Keratinocyte (primary cell): ENCODE measurements around the gene TMEM52B. TPM values are rescaled to one million over a fixed set of nuclear protein-coding genes. Genes with fewer than 3 reads are reported as not detected.
"Not testable (repeated sequence)": the region's sequence is repeated elsewhere in the genome, so short reads cannot be mapped to it uniquely, and the experiment has no call there.

Experiments used
- DNase-seq: peaks from one replicate; pipeline ENCODE4 v3.0.0-alpha.2; 2011; ENCODE audit warnings: low read depth, missing footprints, low spot score
- FAIRE-seq: peaks from 2 replicates; lab custom pipeline; 2011; peaks lifted over from hg19 to GRCh38; lab: Jason Lieb, UNC
- H2AFZ ChIP-seq: 2 replicates; pipeline ENCODE4 v1.6.0; 2012; ENCODE audit warnings: low read length, control low read depth, inconsistent platforms; ENCODE audit not compliant: control insufficient read depth
- H3K27ac ChIP-seq: 2 replicates; pipeline ENCODE4 v1.5.1; 2011; ENCODE audit warnings: low read length; ENCODE audit not compliant: control insufficient read depth, insufficient read depth
- H3K27me3 ChIP-seq: 3 replicates; pipeline ENCODE4 v1.6.0; 2011; ENCODE audit warnings: low read length; ENCODE audit not compliant: control insufficient read depth, insufficient read depth; ENCODE audit errors: extremely low read depth
- H3K36me3 ChIP-seq, 2 experiments: 2 replicates in 1 of 2; 3 replicates in 1 of 2; pipeline ENCODE4 v1.5.1; 2011; ENCODE audit warnings: low read length in 2 of 2, mild to moderate bottlenecking in 1 of 2; ENCODE audit not compliant: control insufficient read depth in 2 of 2, insufficient read depth in 2 of 2; ENCODE audit errors: extremely low read depth in 1 of 2
- H3K4me1 ChIP-seq: 3 replicates; pipeline ENCODE4 v1.5.1; 2011; ENCODE audit warnings: low read length; ENCODE audit not compliant: control insufficient read depth, insufficient read depth; ENCODE audit errors: extremely low read depth
- H3K4me2 ChIP-seq: 3 replicates; pipeline ENCODE4 v1.6.0; 2011; ENCODE audit warnings: low read depth, low read length; ENCODE audit not compliant: control insufficient read depth, insufficient read depth; ENCODE audit errors: extremely low read depth
- H3K4me3 ChIP-seq, 3 experiments: fragments of 200-600 bp in 1 of 3; sonication (generic) in 1 of 3; 2 replicates in 2 of 3; 3 replicates in 1 of 3; pipeline ENCODE4 v1.5.1; 2011 to 2016; ENCODE audit warnings: low read length in 3 of 3, mild to moderate bottlenecking in 3 of 3, control low read depth in 2 of 3, inconsistent platforms in 1 of 3, low read depth in 1 of 3, mixed read lengths in 1 of 3, mixed run types in 1 of 3, moderate library complexity in 1 of 3; ENCODE audit not compliant: control insufficient read depth in 2 of 3, insufficient read depth in 2 of 3; ENCODE audit errors: extremely low read depth in 1 of 3
- H3K79me2 ChIP-seq: 2 replicates; pipeline ENCODE4 v1.6.0; 2012; ENCODE audit warnings: low read length; ENCODE audit not compliant: control insufficient read depth, insufficient read depth
- H3K9ac ChIP-seq: 3 replicates; pipeline ENCODE4 v1.6.0; 2011; ENCODE audit warnings: low read length; ENCODE audit not compliant: control insufficient read depth, insufficient read depth; ENCODE audit errors: extremely low read depth
- H3K9me1 ChIP-seq: 3 replicates; pipeline ENCODE4 v1.6.0; 2011; ENCODE audit warnings: low read length; ENCODE audit not compliant: control insufficient read depth, insufficient read depth; ENCODE audit errors: extremely low read depth
- H3K9me3 ChIP-seq: 2 replicates; pipeline ENCODE4 v1.5.1; 2012; ENCODE audit warnings: low read depth, low read length; ENCODE audit not compliant: control insufficient read depth
- H4K20me1 ChIP-seq: 3 replicates; pipeline ENCODE4 v1.6.0; 2011; ENCODE audit warnings: low read length; ENCODE audit not compliant: control insufficient read depth, insufficient read depth; ENCODE audit errors: extremely low read depth
- EZH2 ChIP-seq: IDR thresholded peaks from one replicate; pipeline ENCODE4 v1.6.1; 2012; ENCODE audit warnings: inconsistent platforms, mild to moderate bottlenecking, low read length, moderate library complexity
- dilution Hi-C: fragments of 300-500 bp; cut with MboI; formaldehyde crosslinking; loops from one replicate; pipeline ENCODE4 v1.7.0; 2020; ENCODE audit warnings: low sequenced_read_pairs; ENCODE audit not compliant: extremely low pct_ligation_motif_present
- polyA plus RNA-seq, 5 experiments: library from polyadenylated mRNA; depleted of rRNA in 3 of 5; stranded (reverse) in 3 of 5; stranded (forward) in 1 of 5; unstranded in 1 of 5; fragments of >200 nt; gene quantifications; 1 replicate in 1 of 5; 2 replicates in 3 of 5; 3 replicates in 1 of 5; pipeline versions ENCODE4 v1.2.1 to v1.2.3, GENCODE V29; 2011 to 2012; ENCODE audit warnings: missing spikeins in 2 of 5, low read depth in 1 of 5, low replicate concordance in 1 of 5
- TF ChIP-seq, protein P1 (sequence below), 3 experiments: IDR thresholded peaks in 1 of 3; conservative IDR thresholded peaks in 1 of 3; optimal IDR thresholded peaks in 1 of 3; 2 replicates in 2 of 3; 3 replicates in 1 of 3; pipeline versions ENCODE3 to v1.5.1; 2011; ENCODE audit warnings: low read length in 3 of 3, mild to moderate bottlenecking in 3 of 3, moderate library complexity in 2 of 3, control low read depth in 1 of 3, inconsistent platforms in 1 of 3; ENCODE audit not compliant: insufficient read depth in 2 of 3; ENCODE audit errors: extremely low read depth in 1 of 3

The TMEM52B gene
- polyA plus RNA-seq, 1 donor (not counting 4 experiments of a cell fraction or from before 2014, with no cell fraction given): not detected

GRCh38 chr12:10214895-10215267, 36.0 kb downstream of the TMEM52B start:
- Histone ChIP-seq H3K9me3 (no peaks in the 10 kb centered on the region), H3K9me1 (no peaks in the 10 kb centered on the region), H3K27ac (no peak overlapping the region), H3K79me2 (no peaks in the 10 kb centered on the region), H3K27me3 (no peaks in the 10 kb centered on the region), H3K4me1 (peaks cover 17% of the 10 kb centered on the region), H3K4me2 (peak overlapping the region; percentile 99), H4K20me1 (peaks cover 2% of the 10 kb centered on the region), H2AFZ (no peak overlapping the region), H3K9ac (no peak overlapping the region), H3K4me3 (peak overlapping the region in 2 of 3 experiments; percentile 66 to 87), H3K36me3 (no peaks in the 10 kb centered on the region)
- TF ChIP-seq, protein P1, sequence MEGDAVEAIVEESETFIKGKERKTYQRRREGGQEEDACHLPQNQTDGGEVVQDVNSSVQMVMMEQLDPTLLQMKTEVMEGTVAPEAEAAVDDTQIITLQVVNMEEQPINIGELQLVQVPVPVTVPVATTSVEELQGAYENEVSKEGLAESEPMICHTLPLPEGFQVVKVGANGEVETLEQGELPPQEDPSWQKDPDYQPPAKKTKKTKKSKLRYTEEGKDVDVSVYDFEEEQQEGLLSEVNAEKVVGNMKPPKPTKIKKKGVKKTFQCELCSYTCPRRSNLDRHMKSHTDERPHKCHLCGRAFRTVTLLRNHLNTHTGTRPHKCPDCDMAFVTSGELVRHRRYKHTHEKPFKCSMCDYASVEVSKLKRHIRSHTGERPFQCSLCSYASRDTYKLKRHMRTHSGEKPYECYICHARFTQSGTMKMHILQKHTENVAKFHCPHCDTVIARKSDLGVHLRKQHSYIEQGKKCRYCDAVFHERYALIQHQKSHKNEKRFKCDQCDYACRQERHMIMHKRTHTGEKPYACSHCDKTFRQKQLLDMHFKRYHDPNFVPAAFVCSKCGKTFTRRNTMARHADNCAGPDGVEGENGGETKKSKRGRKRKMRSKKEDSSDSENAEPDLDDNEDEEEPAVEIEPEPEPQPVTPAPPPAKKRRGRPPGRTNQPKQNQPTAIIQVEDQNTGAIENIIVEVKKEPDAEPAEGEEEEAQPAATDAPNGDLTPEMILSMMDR (optimal IDR thresholded peaks at IDR 0.05 in 1 of 3, IDR thresholded peaks at IDR 0.05 in 1 of 3, conservative IDR thresholded peaks at IDR 0.05 in 1 of 3; ENCODE audit: extremely low read depth in 1 of 3, insufficient read depth in 2 of 3, low read length in 3 of 3): no peak
- no peak for TF ChIP-seq EZH2
- FAIRE-seq: no peak
- DNase-seq: no peak
- dilution Hi-C loops: no loop called here

DNA sequence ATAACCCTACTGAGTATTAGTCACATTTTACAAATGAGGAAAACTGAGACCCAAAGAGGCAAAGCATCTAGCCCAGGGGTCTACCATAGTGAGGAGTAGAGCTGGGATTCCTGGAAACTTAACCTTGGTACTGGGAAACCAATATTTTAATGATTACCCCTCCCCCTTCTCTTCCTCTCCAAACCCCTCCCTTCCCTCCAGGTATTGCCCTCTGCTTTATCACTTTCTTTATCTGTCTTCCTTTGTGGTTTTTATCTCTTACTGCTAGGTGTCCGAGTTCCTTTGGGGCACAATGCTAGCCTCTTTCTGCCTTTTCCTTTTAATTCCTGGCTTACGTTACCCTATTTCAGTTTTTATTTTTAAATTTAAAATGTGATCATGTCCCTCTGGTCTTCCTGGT, 36.6 kb downstream of the TMEM52B start:
- H4K20me1 ChIP-seq: peaks cover 2% of the 10 kb centered on the region
- FAIRE-seq: no peak
- no peak for TF ChIP-seq EZH2
- TF ChIP-seq, protein P1 (optimal IDR thresholded peaks at IDR 0.05 in 1 of 3, IDR thresholded peaks at IDR 0.05 in 1 of 3, conservative IDR thresholded peaks at IDR 0.05 in 1 of 3; ENCODE audit: extremely low read depth in 1 of 3, insufficient read depth in 2 of 3, low read length in 3 of 3): no peak
- H3K9me3 ChIP-seq: no peaks in the 10 kb centered on the region
- H3K9me1 ChIP-seq: no peaks in the 10 kb centered on the region
- dilution Hi-C loops: no loop called here
- H3K4me1 ChIP-seq: peaks cover 17% of the 10 kb centered on the region
- no peak overlapping the region for H2AFZ ChIP-seq
- no peak overlapping the region for H3K4me2 ChIP-seq
- H3K4me3 ChIP-seq: no peak overlapping the region
- no peak overlapping the region for H3K27ac ChIP-seq
- H3K9ac ChIP-seq: no peak overlapping the region
- no peaks in the 10 kb centered on the region for H3K79me2 ChIP-seq
- no peaks in the 10 kb centered on the region for H3K36me3 ChIP-seq
- H3K27me3 ChIP-seq: no peaks in the 10 kb centered on the region
- DNase-seq: no peak

DNA sequence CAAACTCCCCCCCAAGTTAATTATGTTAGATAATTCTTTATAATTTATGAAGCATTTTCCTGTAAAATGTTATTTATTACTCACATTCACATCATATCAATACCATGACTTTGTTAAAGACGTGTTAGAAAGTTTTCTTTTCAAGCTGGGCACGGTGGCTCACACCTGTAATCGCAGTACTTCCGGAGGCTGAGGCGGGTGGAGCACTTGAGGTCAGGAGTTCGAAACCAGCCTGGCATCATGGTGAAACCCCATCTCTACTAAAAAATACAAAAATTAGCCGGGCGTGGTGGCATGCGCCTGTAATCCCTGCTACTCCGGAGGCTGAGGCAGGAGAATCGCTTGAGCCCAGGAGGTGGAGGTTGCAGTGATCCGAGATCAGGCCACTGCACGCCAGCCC, 37.1 kb downstream of the TMEM52B start:
- H3K27me3 ChIP-seq, H3K9me3 ChIP-seq, H3K79me2 ChIP-seq, H4K20me1 ChIP-seq, FAIRE-seq, H3K36me3 ChIP-seq, H3K4me3 ChIP-seq, H2AFZ ChIP-seq, H3K9ac ChIP-seq, H3K9me1 ChIP-seq, H3K27ac ChIP-seq, DNase-seq, dilution Hi-C loops, H3K4me2 ChIP-seq: not testable (repeated sequence)
- H3K4me1 ChIP-seq: peaks cover 17% of the 10 kb centered on the region
